ENCODE results near the gene S100A6.
"Not testable (repeated sequence)": the region's sequence is repeated elsewhere in the genome, so short reads cannot be mapped to it uniquely, and the experiment has no call there.

S100A6 gene

GRCh38 chr1:153533689-153534201 lies 2.0 kb downstream of the S100A6 start:
- no peak for TF ChIP-seq TAF1 (IDR thresholded peaks at IDR 0.05; ENCODE audit: borderline replicate concordance, low read depth, low read length)
- TF ChIP-seq POLR2AphosphoS5 (IDR thresholded peaks at IDR 0.05; ENCODE audit: low read depth, low read length), result no peak
- TF ChIP-seq POLR2A (IDR thresholded peaks at IDR 0.05; ENCODE audit: low read depth, low read length), result no peak
- DNase-seq (ENCODE audit: insufficient read length) (no peak), FAIRE-seq (no peak)

GRCh38 chr1:153532769-153533599 lies 2.8 kb downstream of the S100A6 start:
- peak; percentile 72 for DNase-seq (ENCODE audit: insufficient read length)
- no peak for FAIRE-seq

GRCh38 chr1:153532181-153532580 lies 3.6 kb downstream of the S100A6 start:
- DNase-seq (ENCODE audit: insufficient read length) (no peak), FAIRE-seq (no peak)
- TF ChIP-seq TAF1 (IDR thresholded peaks at IDR 0.05; ENCODE audit: borderline replicate concordance, low read depth, low read length), result no peak

More at GRCh38 chr1:153532769-153533599, 2.8 kb downstream of the S100A6 start:
- TF ChIP-seq POLR2AphosphoS5 (IDR thresholded peaks at IDR 0.05; ENCODE audit: low read depth, low read length), result no peak
- TF ChIP-seq POLR2A (IDR thresholded peaks at IDR 0.05; ENCODE audit: low read depth, low read length), result no peak
- TF ChIP-seq TAF1 (IDR thresholded peaks at IDR 0.05; ENCODE audit: borderline replicate concordance, low read depth, low read length), result no peak

GRCh38 chr1:153531638-153532037 lies 4.2 kb downstream of the S100A6 start:
- FAIRE-seq (no peak), DNase-seq (ENCODE audit: insufficient read length) (no peak)
- TF ChIP-seq TAF1 (IDR thresholded peaks at IDR 0.05; ENCODE audit: borderline replicate concordance, low read depth, low read length), result no peak
- TF ChIP-seq POLR2AphosphoS5 (IDR thresholded peaks at IDR 0.05; ENCODE audit: low read depth, low read length), result no peak
- TF ChIP-seq POLR2A (IDR thresholded peaks at IDR 0.05; ENCODE audit: low read depth, low read length), result no peak

GRCh38 chr1:153527683-153528040 lies 8.1 kb downstream of the S100A6 start:
- FAIRE-seq (no peak), DNase-seq (ENCODE audit: insufficient read length) (no peak)
- TF ChIP-seq TAF1 (IDR thresholded peaks at IDR 0.05; ENCODE audit: borderline replicate concordance, low read depth, low read length) (no peak), POLR2AphosphoS5 (IDR thresholded peaks at IDR 0.05; ENCODE audit: low read depth, low read length) (no peak), POLR2A (IDR thresholded peaks at IDR 0.05; ENCODE audit: low read depth, low read length) (no peak)

GRCh38 chr1:153527023-153527682 lies 8.6 kb downstream of the S100A6 start:
- no peak for DNase-seq (ENCODE audit: insufficient read length)
- FAIRE-seq, result no peak
- TF ChIP-seq POLR2A (IDR thresholded peaks at IDR 0.05; ENCODE audit: low read depth, low read length), result no peak

- no peak for FAIRE-seq
- DNase-seq (ENCODE audit: insufficient read length), result no peak
- TF ChIP-seq POLR2AphosphoS5 (IDR thresholded peaks at IDR 0.05; ENCODE audit: low read depth, low read length), result no peak
Observed at GRCh38 chr1:153526132-153526543, 9.7 kb downstream of the S100A6 start.

GRCh38 chr1:153525088-153525728 lies 10.6 kb downstream of the S100A6 start:
- no peak for FAIRE-seq
- DNase-seq (ENCODE audit: insufficient read length), result no peak
- no peak for TF ChIP-seq POLR2A (IDR thresholded peaks at IDR 0.05; ENCODE audit: low read depth, low read length)

GRCh38 chr1:153522353-153523048 lies 13.3 kb downstream of the S100A6 start:
- FAIRE-seq; DNase-seq (ENCODE audit: insufficient read length): not testable (repeated sequence)

- not testable (repeated sequence) for FAIRE-seq; DNase-seq (ENCODE audit: insufficient read length)
Observed at GRCh38 chr1:153521808-153522207, 14.0 kb downstream of the S100A6 start.

GRCh38 chr1:153520818-153521476 lies 14.8 kb downstream of the S100A6 start:
- DNase-seq (ENCODE audit: insufficient read length), result no peak
- FAIRE-seq, result no peak
- TF ChIP-seq TAF1 (IDR thresholded peaks at IDR 0.05; ENCODE audit: borderline replicate concordance, low read depth, low read length) (no peak), POLR2A (IDR thresholded peaks at IDR 0.05; ENCODE audit: low read depth, low read length) (no peak), POLR2AphosphoS5 (IDR thresholded peaks at IDR 0.05; ENCODE audit: low read depth, low read length) (no peak)

- FAIRE-seq; DNase-seq (ENCODE audit: insufficient read length): not testable (repeated sequence)
Observed at GRCh38 chr1:153520137-153520691, 15.6 kb downstream of the S100A6 start.

Measured in GM12892 (cell line).